ENCODE results near the gene GAA.

Gene GAA

DNA sequence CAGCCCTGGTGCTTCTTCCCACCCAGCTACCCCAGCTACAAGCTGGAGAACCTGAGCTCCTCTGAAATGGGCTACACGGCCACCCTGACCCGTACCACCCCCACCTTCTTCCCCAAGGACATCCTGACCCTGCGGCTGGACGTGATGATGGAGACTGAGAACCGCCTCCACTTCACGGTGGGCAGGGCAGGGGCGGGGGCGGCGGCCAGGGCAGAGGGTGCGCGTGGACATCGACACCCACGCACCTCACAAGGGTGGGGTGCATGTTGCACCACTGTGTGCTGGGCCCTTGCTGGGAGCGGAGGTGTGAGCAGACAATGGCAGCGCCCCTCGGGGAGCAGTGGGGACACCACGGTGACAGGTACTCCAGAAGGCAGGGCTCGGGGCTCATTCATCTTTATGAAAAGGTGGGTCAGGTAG, 3.6 kb downstream of the GAA start:
- DNase-seq, result no peak

DNA sequence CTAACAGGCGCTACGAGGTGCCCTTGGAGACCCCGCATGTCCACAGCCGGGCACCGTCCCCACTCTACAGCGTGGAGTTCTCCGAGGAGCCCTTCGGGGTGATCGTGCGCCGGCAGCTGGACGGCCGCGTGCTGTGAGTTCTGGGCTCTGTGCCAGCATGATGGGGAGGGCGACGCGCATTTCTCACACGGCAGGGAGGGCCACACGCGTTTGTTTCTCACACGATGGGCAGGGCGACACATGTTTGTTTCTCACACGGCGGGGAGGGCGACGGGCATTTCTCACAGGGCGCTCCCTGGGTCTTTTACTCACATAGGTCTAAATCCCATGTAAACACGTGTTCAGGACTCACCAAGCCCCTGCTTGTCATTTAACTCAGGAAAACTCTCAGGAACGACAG, 4.4 kb downstream of the GAA start:
- DNase-seq, result no peak

DNA sequence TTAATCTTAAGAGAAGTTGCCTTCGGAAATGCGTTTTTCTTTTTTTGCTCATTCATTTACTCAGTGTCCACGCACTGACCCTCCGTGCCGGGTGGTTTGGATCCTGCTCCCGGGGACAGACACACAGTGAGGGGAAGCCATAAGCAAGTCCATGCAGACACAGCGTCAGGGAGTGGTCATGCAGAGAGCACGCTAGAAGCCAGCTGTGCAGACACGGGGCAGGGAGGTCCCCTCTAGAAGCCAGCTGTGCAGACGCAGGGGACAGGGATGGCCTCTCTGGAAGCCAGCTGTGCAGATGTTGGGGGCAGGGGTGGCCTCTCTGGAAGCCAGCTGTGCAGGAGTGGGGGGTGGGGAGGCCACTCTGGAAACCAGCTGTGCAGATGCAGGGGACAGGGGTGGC, 4.8 kb downstream of the GAA start:
- no peak for DNase-seq

DNA sequence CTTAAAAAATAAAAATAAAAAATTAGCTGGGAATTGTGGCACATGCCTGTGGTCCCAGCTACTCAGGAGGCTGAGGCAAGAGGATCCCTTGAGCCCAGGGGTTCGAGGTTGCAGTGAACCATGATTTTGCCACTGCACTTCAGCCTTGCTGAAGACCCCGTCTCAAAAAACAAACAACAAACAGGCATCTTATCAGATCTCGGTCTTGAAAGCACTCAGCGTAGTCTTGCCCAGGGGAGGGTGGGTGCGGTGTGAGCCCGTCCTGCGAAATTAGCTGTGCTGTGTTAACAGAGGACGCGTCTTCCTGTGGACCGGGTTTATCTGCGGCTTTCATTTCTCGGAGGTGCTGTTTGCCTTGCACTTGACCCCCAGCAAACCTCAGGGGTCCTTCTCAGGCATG, 5.4 kb downstream of the GAA start:
- no peak for DNase-seq

DNA sequence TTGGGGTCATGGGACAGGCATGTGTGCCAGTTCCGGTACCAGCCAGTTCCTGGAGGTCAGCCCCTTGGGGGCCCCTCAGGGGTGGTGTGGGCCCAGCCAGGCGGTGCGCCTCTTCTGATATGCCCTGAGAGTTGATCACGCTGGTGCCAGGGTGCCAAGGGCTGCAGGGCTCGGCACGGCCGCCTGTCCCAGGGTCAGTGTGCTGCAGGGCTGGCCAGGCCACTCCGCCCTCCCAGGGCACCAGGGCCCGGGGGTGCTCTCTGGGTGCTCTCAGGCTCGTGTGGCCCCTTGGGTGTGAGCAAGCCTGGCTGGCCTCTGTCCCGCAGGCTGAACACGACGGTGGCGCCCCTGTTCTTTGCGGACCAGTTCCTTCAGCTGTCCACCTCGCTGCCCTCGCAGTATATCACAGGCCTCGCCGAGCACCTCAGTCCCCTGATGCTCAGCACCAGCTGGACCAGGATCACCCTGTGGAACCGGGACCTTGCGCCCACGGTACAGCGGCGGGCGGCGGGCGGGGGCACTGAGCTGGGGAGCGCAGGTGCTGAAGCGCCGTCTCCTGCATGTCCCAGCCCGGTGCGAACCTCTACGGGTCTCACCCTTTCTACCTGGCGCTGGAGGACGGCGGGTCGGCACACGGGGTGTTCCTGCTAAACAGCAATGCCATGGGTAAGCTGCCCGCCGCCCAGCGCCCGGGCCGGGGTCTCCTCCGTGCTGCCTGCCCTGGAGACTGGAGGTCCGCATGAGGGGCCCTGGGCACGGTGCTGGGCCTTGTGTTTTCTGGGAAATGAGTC, 6.0 kb downstream of the GAA start:
- DNase-seq, result no peak

DNA sequence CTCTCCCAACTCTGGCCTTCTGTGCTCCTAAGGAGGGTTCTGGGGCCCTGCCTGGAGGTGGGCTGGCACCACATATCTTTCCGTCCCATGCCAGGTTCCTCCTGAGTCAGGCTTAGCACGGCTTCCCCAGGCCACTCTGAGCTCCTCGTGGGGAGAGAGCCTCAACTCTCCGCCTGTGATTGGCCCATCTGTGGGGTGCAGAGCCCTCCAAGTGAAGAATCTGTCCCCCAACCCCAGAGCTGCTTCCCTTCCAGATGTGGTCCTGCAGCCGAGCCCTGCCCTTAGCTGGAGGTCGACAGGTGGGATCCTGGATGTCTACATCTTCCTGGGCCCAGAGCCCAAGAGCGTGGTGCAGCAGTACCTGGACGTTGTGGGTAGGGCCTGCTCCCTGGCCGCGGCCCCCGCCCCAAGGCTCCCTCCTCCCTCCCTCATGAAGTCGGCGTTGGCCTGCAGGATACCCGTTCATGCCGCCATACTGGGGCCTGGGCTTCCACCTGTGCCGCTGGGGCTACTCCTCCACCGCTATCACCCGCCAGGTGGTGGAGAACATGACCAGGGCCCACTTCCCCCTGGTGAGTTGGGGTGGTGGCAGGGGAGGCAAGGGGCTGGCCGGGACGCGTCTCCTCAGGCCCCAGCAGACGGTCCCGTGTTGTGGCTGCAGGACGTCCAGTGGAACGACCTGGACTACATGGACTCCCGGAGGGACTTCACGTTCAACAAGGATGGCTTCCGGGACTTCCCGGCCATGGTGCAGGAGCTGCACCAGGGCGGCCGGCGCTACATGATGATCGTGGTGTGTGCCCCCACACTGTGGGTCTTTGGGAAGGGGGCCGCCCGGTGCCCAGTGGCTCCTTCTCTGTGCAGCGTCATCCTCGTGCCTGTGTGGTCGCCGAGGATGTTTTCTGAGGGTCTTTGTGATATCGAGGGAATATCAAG, 6.9 kb downstream of the GAA start:
- no peak for DNase-seq

DNA sequence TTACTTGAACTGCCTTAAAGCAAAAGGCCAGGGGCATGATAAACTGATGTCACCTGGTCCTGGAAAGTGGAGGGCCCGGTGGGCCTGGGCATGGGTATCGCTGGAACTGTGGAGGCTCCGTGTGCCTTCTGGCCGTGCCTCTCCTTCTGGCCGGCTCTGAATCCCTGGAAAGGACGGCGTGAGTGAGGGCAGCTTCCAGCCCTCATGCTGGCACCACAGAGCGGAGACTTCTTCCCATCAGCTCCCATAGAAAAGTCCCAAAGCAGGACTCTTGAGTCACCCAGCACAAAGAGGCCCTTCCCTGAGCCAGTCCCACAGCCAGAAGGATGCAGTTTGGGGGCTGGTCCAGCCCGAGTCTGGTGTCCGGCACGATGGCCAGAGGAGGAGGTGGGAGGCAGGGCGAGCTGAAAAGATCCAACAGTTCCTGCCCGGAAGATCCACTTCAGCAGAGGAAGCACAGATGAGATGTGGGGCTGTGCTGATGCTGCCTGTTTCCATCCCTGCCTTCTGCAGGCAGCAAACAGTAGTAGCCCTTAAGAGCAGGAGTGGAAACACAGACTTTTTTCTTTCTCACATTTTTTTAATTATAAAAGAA, 7.8 kb downstream of the GAA start:
- no peak for DNase-seq

DNA sequence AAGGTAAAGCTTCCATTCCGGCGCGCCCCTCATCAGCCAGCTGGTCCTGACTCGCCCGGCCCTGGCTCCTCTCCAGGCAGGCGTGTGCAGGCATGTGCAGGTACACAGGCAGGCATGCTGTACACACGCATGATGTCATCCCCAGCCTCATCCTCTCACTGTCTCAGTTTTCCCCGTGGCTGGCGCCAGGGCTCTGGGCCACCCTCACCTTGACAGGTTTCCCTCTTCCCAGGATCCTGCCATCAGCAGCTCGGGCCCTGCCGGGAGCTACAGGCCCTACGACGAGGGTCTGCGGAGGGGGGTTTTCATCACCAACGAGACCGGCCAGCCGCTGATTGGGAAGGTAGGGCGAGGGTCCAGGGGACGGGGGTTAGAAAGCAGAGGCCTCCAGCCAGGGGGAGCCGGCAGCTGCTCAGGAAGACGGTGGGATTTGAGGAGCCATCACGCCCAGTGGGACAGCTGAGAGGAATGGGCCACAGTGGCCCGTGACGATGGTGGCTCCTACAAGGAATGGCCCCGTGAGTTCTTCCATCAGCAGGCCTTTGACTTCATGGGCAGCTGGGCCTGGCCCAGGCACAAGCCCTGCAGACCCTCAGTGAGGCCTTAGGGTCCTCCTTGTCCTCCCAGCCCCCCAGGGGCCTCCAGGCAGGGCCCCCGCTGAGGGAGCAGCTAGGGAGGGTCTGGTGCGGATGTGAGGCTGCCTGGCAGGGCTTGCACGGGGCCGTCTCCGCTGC, 8.5 kb downstream of the GAA start:
- DNase-seq, result no peak

DNA sequence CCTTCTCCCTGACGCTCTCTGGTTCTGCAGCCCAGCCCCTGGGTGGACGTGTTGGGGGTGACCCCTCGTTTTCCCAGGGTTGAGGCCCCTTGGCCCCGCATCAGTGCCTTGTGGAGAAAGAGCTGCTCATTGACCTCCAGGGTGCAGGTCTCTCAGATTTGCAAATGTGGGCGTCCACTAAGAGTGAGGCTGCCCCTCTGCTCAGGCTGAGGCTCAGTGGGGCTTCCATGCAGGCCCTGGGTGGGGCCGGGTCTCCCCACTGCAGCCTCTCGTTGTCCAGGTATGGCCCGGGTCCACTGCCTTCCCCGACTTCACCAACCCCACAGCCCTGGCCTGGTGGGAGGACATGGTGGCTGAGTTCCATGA, 9.0 kb downstream of the GAA start:
- no peak for DNase-seq

DNA sequence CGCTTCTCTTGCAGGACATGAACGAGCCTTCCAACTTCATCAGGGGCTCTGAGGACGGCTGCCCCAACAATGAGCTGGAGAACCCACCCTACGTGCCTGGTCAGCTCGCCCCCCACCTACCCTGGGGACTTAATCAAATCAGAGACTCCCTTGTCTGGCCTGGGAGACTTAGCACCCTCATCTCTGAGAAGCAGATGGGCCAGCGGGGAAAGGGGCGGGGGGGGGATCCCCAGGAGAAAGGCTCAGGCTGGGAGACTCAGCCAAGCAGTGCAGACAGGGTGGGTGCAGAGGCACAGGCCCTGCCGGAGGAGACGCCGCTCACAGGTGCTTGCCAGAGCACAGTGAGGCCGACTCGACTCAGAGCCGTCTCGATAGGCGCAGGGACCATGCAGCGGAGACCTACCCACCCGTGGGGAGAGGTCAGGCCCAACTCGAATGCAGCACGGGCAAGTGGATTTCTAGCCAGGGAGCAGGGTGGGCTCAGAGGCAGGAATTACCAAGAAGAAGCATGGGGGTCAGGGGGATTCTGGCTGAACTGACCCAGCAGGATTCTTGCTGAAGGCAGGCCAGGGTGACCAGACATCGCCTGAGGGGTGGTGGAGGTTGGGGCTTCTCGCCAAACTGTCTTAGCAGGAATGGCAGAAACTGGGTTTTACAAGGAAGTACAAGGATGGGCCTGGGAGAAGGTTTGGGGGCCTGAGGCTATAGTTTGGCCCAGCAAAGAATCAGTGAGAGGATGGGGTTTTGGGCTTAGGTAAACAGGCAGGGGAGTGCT, 9.7 kb downstream of the GAA start:
- DNase-seq, result no peak

DNA sequence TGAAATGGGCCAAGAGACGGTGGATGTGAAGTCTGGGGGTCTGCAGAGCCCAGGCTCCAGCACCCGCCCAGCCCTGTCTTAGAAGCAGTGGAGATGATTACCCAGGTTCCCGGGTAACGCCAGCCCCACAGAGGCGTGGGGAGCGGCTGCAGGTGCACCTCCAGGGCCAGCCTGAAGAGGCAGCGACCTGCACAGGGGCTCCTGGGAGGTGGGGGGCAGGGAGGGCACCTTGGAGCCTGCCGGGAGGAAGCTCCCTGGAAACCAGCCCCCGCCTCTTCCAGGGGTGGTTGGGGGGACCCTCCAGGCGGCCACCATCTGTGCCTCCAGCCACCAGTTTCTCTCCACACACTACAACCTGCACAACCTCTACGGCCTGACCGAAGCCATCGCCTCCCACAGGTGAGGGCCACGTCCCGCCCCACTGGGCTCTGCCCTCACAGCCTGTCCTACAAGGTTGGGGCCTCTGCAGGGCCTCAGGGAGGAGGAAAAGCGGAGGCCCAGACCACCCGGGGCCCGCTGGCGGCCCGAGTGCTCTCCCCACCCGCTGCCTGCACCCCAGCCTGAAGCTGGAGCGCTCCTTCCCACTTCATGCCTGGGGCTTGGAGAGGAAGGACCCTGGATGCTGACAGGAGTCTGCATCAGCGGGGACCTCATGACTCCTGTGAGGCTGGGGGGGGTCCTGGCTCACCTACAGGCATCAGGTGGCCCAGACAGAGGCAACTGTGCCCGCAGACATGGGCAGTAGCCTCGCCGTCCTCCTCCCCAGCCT, 10.5 kb downstream of the GAA start:
- no peak for DNase-seq

DNA sequence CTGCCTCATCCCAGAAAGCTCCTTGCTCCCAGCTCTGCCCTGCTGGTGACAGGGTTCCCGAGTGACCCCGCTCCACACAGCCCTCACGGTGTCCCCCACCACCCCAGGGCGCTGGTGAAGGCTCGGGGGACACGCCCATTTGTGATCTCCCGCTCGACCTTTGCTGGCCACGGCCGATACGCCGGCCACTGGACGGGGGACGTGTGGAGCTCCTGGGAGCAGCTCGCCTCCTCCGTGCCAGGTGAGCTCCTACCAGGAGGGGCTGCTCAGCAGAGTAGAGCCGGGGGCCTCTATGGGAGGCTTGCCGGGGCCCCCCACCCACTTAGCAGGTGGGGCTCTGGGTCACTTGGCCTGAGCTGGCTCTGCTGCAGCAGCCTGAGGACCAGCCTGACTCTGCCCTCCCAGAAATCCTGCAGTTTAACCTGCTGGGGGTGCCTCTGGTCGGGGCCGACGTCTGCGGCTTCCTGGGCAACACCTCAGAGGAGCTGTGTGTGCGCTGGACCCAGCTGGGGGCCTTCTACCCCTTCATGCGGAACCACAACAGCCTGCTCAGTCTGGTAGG, 11.2 kb downstream of the GAA start:
- no peak for DNase-seq

DNA sequence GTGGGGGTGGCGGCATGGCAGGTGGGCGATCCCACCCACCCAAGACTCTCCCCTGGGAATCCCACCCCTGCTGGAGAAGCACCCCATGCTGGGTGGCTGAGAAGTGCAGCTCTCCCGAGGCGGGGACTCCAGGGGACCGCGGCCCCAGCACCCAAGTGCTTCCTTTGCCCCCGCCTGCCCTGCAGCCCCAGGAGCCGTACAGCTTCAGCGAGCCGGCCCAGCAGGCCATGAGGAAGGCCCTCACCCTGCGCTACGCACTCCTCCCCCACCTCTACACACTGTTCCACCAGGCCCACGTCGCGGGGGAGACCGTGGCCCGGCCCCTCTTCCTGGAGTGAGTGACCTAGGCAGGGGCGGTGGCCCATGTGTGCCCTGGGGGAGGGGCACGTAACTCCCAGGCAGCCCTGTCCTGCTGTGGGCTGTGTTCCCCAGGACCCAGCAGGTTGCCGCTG, 11.7 kb downstream of the GAA start:
- no peak for DNase-seq

DNA sequence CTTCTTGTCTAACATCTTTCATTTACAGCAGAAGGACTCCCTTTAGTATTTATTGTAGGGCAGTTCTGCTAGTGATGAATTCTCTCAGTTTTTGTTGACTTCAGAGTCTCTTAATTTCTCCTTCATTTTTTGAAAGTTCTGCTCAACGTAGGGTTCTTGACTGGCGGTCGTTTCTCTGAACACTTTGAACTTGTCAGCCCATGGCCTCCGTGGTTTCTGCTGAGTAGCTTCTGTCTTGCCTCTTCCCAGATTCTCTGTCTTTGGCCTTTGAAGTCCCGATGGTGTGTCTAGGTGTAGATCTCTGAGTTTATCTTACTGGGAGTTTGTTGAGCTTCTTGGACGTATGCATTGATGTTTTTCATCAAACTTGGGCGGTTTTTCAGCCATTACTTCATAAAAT, 13.4 kb downstream of the GAA start:
- DNase-seq, result no peak

DNA sequence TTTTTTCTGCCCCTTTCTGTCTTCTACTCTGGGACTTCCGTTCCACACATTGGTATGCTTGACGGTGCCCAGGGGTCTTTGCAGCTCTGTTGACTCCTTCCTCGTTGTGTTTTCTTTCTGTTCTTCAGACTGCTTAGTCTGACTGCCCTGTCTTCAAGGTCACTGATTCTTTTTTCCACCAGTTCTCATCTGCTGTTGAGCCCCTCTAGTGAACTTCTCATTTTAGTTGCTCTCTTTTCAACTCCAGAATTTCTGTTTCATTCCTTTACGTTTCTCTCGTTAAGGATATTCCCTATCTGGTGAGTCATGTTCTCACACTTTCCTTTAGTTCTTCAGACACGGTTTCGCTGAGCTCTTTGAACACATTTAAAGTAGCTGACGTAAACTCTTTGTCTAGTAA, 13.8 kb downstream of the GAA start:
- DNase-seq, result no peak

DNA sequence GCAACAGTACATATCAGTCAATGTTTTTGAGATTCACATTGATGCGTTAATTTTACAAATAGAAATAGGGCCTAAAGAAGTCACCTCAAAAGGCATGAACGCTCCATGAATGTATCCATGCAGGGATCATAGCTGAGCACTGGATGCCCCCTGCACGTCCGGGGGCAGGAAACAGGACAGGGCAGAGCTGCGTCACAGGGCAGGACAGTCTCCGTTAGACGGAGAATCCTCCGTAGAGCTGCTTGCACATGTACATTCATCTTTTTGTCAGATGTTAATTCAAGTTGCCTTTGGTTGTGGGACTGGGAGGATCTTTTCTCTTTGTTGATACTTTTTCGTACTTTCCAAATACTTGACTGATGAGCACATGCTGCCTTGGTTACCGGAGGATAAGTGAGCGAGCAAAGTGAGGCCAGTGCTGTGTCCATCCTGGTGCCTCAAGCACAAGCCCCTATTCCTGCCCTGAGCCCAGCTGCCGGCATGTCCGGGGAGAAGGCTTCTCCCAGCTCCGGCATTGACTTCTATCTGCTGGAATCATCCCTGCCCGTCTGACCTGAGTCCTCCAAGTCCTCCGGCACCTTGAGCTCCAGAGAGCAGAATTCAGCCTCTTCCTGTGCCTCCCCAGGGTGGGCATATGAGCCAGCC, 15.0 kb downstream of the GAA start:
- no peak for DNase-seq

DNA sequence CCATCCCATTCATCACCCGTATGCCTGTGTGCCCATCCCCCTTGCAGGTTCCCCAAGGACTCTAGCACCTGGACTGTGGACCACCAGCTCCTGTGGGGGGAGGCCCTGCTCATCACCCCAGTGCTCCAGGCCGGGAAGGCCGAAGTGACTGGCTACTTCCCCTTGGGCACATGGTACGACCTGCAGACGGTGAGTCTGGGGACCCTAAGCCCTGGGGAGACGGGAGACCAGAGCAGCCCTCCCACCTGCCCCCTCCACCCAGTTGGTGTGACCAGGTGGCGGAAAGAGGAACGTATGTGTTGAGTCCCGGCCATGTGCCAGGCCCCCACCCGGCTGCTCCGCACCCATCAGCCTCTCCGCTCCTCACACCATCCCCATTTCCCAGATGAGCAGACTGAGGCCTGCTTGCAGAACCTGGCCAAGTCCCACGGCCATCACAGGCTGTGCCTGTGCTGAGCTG, 15.6 kb downstream of the GAA start:
- no peak for DNase-seq

DNA sequence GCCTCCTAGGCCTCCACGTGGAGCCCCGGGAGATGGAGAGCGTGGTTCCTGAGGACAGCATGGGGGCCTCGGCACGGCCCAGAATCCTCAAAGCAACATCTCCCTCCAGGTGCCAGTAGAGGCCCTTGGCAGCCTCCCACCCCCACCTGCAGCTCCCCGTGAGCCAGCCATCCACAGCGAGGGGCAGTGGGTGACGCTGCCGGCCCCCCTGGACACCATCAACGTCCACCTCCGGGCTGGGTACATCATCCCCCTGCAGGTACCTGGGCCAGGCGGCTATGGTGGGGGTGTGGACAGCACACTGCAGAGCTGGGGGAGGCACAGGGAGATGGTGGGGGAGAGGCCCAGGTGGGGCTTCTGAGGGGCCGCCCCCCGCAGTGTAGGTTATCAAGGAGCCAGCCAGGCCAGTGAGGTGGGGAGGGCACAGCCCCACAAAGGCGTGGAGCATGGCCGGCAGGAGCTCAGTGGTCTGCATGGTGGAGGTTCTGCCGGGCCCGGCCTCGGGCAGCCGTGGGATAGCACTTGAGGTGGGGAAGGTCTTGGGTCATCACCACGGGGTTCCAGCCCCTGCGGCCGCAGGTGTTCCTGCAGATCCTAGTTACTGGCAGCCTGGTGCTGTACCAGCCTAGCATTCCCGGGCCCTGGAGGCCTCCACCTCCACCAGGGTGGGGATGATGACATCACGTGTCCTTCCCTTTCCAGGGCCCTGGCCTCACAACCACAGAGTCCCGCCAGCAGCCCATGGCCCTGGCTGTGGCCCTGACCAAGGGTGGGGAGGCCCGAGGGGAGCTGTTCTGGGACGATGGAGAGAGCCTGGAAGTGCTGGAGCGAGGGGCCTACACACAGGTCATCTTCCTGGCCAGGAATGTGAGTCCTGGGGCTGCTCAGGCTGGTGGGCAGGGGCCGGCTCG, 16.4 kb downstream of the GAA start:
- DNase-seq, result no peak

DNA sequence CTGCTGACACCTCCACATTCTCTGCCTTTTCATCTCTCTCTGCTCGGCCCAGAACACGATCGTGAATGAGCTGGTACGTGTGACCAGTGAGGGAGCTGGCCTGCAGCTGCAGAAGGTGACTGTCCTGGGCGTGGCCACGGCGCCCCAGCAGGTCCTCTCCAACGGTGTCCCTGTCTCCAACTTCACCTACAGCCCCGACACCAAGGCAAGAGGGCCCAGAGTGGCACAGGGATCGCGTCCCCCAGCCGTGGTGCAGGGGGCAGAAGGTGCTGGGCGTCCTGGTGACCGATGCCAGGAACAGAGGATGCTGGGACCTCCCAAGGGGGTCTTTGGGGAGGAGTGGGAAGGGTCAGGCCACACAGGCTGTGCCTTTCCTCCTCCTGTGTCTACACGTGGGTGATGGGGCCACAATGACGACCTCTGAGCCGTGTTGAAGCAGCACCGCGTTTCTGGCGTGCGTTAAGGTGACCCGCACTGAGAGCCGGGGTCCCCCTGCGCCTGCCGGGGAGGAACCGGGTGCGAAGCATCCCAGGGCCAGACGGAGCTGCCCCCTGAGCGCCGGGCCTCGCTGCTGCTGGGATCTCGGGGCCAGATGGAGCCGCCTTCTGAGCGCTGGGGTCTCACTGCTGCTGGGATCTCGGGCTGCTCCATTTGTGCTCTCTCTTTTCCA, 17.4 kb downstream of the GAA start:
- DNase-seq, result no peak
